Activated CD4-positive, alpha-beta T cell treated with anti-CD3 and anti-CD28 coated beads, Interleukin-2, amount 50 U/mL, for 1 hour (primary cell): Measurements from ENCODE around the gene EEIG1.

Experiments
- DNase-seq: peaks from one replicate; pipeline ENCODE4 v3.0.0-alpha.2; 2020

EEIG1 gene

GRCh38 chr9:127974001-127974768, 6.6 kb downstream of the EEIG1 start:
- DNase-seq, result no peak

GRCh38 chr9:127973169-127974000, 7.4 kb downstream of the EEIG1 start:
- no peak for DNase-seq

- DNase-seq, result no peak
Measured at GRCh38 chr9:127972236-127972871, 8.4 kb downstream of the EEIG1 start.

- DNase-seq, result no peak
Measured at GRCh38 chr9:127971357-127972235, 9.2 kb downstream of the EEIG1 start.

GRCh38 chr9:127970401-127971313, 10.1 kb downstream of the EEIG1 start:
- peak; percentile 58 for DNase-seq

GRCh38 chr9:127968700-127969383, 11.9 kb downstream of the EEIG1 start:
- no peak for DNase-seq

- DNase-seq, result no peak
Measured at GRCh38 chr9:127968042-127968441, 12.7 kb downstream of the EEIG1 start.

- DNase-seq, result no peak
Measured at GRCh38 chr9:127967151-127967809, 13.5 kb downstream of the EEIG1 start.

- DNase-seq, result no peak
Measured at GRCh38 chr9:127966416-127967150, 14.2 kb downstream of the EEIG1 start.

- DNase-seq, result no peak
Measured at GRCh38 chr9:127965953-127966352, 14.8 kb downstream of the EEIG1 start.

GRCh38 chr9:127963359-127964064, 17.3 kb downstream of the EEIG1 start:
- DNase-seq, result no peak

GRCh38 chr9:127963041-127963358, 17.8 kb downstream of the EEIG1 start:
- no peak for DNase-seq

- no peak for DNase-seq
Measured at GRCh38 chr9:127962278-127962677, 18.5 kb downstream of the EEIG1 start.

- no peak for DNase-seq
Measured at GRCh38 chr9:127961613-127962155, 19.1 kb downstream of the EEIG1 start.

- no peak for DNase-seq
Measured at GRCh38 chr9:127961155-127961490, 19.7 kb downstream of the EEIG1 start.

GRCh38 chr9:127960410-127961154, 20.2 kb downstream of the EEIG1 start:
- DNase-seq, result no peak

- no peak for DNase-seq
Measured at GRCh38 chr9:127959841-127960409, 20.9 kb downstream of the EEIG1 start.

- DNase-seq, result no peak
Measured at GRCh38 chr9:127959398-127959797, 21.4 kb downstream of the EEIG1 start.
